ENCODE results near the gene MMS22L.

Gene MMS22L

GRCh38 chr6:97138581-97138980 lies 144.4 kb downstream of the MMS22L start:
- no peak for DNase-seq

- no peak for DNase-seq
Measured at GRCh38 chr6:97136626-97137358, 146.2 kb downstream of the MMS22L start.

- no peak for DNase-seq
Measured at GRCh38 chr6:97133067-97133466, 149.9 kb downstream of the MMS22L start.

- no peak for DNase-seq
Measured at GRCh38 chr6:97129106-97129505, 153.9 kb downstream of the MMS22L start.

GRCh38 chr6:97128507-97128906 lies 154.5 kb downstream of the MMS22L start:
- DNase-seq = no peak

GRCh38 chr6:97123652-97124051 lies 159.4 kb downstream of the MMS22L start:
- no peak for DNase-seq

- DNase-seq = no peak
Measured at GRCh38 chr6:97123112-97123511, 159.9 kb downstream of the MMS22L start.

GRCh38 chr6:97120511-97120910 lies 162.5 kb downstream of the MMS22L start:
- no peak for DNase-seq

- DNase-seq = no peak
Measured at GRCh38 chr6:97114645-97115044, 168.4 kb downstream of the MMS22L start.

- DNase-seq = no peak
Measured at GRCh38 chr6:97113170-97113569, 169.8 kb downstream of the MMS22L start.

- DNase-seq = no peak
Measured at GRCh38 chr6:97111243-97111642, 171.8 kb downstream of the MMS22L start.

- no peak for DNase-seq
Measured at GRCh38 chr6:97110626-97111025, 172.4 kb downstream of the MMS22L start.

GRCh38 chr6:97110149-97110548 lies 172.9 kb downstream of the MMS22L start:
- DNase-seq = no peak

- no peak for DNase-seq
Measured at GRCh38 chr6:97109444-97109843, 173.6 kb downstream of the MMS22L start.

GRCh38 chr6:97102145-97102790 lies 180.7 kb downstream of the MMS22L start:
- no peak for DNase-seq

GRCh38 chr6:97100696-97101095 lies 182.3 kb downstream of the MMS22L start:
- no peak for DNase-seq

- DNase-seq = no peak
Measured at GRCh38 chr6:97097068-97098047, 185.7 kb downstream of the MMS22L start.

GRCh38 chr6:97095311-97095850 lies 187.6 kb downstream of the MMS22L start:
- no peak for DNase-seq

- no peak for DNase-seq
Measured at GRCh38 chr6:97094376-97094775, 188.6 kb downstream of the MMS22L start.

GRCh38 chr6:97092673-97093305 lies 190.2 kb downstream of the MMS22L start:
- DNase-seq = no peak

Measured in GF-D8 (cell line).